Measurements from ENCODE around the gene OSCAR.

OSCAR gene

GRCh38 chr19:54081032-54081431 is 19.6 kb downstream of the OSCAR start, which contains the start of gene TARM1:
TARM1 (minus strand) TSS chr19:54081365; CDS start chr19:54081340, 25 bp downstream.
- no peak for DNase-seq

DNA sequence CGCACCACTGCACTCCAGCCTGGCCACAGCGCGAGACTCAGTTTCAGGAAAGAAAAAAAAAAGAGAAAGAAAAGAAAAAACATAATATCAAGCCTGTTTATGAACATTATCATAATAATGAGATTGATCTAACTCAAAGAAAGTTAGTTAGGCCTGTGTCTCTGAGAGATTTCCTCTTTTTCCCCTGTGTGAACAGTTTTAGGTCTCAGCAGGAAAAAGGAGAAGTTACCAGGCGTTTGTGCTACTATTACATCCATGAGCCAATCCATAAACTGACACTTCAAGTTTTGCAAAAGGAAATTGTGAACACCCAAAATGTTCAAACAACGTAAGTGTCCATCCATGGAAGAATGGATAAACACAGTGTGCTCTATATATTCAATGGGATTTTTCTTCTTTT is 23.3 kb downstream of the OSCAR start:
- no peak for DNase-seq

DNA sequence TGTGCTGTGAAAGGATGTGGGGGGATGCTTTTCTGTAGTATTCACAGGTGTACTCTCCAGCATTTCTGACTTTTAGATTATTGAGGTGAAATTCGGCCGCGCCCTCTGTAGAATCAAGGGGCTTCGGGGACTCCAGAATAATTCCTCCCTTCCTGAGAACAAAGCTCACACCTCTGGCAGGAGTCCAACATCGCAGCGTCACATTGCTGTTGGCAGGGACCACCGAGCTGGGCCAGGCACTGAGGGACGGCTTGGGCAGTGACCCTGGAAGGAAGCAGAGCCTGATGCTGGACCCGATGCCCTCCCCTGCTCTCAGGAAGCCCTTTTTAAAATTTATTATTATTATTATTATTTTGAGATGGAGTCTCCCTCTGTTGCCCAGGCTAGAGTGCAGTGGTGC is 25.8 kb downstream of the OSCAR start:
- DNase-seq, result no peak

- DNase-seq, result no peak
Measured at GRCh38 chr19:54073829-54074228, 26.8 kb downstream of the OSCAR start.

DNA sequence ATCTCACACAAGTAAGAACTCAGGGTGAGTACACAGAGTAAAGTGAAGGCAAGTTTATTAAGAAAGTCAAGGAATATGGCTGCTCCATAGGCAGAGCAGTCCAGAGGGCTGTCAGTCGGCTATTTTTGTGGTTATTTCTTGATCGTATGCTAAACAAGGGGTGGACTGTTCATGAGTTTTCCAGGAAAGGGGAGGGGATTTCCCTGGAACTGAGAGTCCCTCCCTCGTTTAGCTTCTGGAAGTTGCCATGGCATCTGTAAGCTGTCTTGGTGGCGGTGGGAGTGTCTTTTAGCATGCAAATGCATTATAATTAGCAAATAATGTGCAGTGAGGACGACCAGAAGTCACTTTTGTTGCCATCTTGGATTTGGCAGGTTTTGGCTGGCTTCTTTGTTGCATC is 31.1 kb downstream of the OSCAR start:
- no peak for DNase-seq

DNA sequence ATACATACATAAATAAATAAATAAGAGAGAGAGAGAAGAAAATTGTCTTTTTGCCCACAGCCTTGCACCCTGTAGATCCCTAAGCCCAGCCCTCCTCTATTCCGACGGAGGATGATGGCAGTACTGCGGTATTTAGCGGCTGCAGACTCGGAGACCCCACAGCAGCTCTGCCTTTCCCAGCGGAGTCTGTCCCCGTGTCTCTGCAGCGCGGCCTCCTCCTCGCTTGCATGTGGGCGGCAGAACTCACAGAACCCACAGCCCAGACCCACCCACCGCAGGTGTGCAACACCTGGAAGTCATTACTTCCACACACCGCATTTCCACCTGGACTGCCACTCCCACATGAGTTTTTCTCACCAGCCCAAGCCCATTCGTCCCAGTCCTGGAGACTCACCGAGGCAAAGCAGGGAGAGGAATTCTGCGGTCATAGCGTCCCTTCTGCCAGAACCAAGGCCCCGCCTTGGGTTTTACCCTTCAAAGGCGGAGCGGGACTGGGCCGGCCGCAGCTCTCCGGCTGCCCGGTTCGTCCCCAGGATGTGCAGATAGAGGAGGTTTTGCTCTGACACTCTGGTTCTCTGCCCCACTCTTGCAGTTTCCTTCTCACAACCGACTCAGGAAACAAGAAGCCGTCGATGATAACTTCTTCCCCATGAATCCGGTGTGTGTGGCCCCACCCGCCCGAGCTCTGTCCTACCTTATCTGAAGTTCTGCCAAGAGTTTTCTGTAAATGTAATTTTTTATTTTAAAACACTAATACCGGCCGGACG is 37.1 kb downstream of the OSCAR start, which contains the start of gene VSTM1:
VSTM1 (minus strand) TSS at position 548 of the 767 bp plus-strand sequence; CDS start at position 428, 120 bp downstream.
- DNase-seq, result no peak

DNA sequence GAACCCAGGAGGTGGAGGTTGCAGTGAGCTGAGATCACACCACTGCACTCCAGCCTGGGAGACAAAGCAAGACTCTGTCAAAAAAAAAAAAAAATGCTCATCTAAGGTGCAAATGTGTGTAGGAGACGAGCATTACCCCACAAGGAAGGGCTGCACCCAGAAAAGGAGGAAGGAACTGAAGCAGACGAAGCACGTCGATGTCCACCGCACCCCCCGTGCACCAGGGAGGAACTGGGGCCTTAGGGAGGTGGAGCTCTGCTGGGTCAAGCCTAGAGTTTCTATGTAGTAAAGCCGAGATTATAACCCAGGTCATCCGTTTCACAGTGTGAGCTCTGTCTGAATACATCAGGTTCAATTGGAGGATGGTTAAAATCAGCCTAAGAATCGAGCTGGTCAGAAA is 38.0 kb downstream of the OSCAR start:
- DNase-seq, result no peak

- no peak for DNase-seq
Measured at GRCh38 chr19:54047616-54048015, 53.0 kb downstream of the OSCAR start.

DNA sequence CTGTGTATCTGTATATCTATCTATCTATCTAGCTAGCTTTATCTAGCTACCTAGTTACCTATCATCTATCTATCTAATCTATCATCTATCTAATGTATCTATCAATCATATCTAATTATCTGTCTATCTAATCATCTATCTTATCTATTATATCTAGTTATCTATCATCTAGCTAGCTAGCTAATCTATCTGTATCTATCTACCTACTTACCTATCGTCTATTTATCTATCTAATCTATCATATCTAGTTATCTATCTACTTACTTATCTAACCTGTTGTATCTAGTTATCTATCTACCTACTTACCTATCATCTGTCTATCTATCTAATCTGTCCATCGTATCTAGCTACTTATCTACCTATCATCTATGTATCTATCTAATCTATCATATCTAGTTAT is 54.8 kb downstream of the OSCAR start:
- no peak for DNase-seq

Data from NCI-H2171 treated with DMSO at 0.1 percent for 48 hours (cell line).